K562 (cell line): Measurements from ENCODE around the gene NACC1. TPM values are rescaled to one million over a fixed set of nuclear protein-coding genes. Genes with fewer than 3 reads are reported as not detected.

Experiments used
- ARNT ChIP-seq, 2 experiments: fragments of 450-650 bp; IDR thresholded peaks; 2 replicates each; pipeline ENCODE4 v1.6.1; 2016; ENCODE audit warnings: mild to moderate bottlenecking in 1 of 2
- ATF3 ChIP-seq, 2 experiments: fragments of 450-650 bp in 1 of 2; sonication (generic) in 1 of 2; formaldehyde crosslinking in 1 of 2; IDR thresholded peaks in 1 of 2; conservative IDR thresholded peaks in 1 of 2; 2 replicates each; pipeline versions ENCODE4 v1.6.1 to v1.8.1; 2016 to 2023; ENCODE audit warnings: mild to moderate bottlenecking in 2 of 2, moderate library complexity in 2 of 2, inconsistent platforms in 1 of 2, missing genetic modification reagents in 1 of 2
- BRD4 ChIP-seq: fragments of 200-600 bp; sonication (generic); IDR thresholded peaks from 2 replicates; pipeline ENCODE4 v1.6.1; 2017; ENCODE audit warnings: inconsistent platforms
- CREBBP ChIP-seq: IDR thresholded peaks from one replicate; pipeline ENCODE4 v1.6.1; 2012; ENCODE audit warnings: low read depth, mild to moderate bottlenecking, control low read depth, inconsistent platforms, low read length
- EHMT2 ChIP-seq: fragments of 450-650 bp; IDR thresholded peaks from 2 replicates; pipeline ENCODE4 v1.6.1; 2018; ENCODE audit warnings: antibody characterized with exemption
- FOXM1 ChIP-seq, 2 experiments: fragments of 450-650 bp in 1 of 2; sonication (generic) in 1 of 2; formaldehyde crosslinking in 1 of 2; IDR thresholded peaks; 2 replicates each; pipeline versions ENCODE4 v1.6.1 to v1.9.0; 2017 to 2022; ENCODE audit warnings: low read depth in 2 of 2, mild to moderate bottlenecking in 2 of 2, missing genetic modification reagents in 1 of 2, moderate library complexity in 1 of 2
- HBP1 ChIP-seq: fragments of 450-650 bp; formaldehyde crosslinking; IDR thresholded peaks from 2 replicates; pipeline ENCODE4 v1.4.0; 2022; ENCODE audit warnings: missing genetic modification characterization
- KDM5B ChIP-seq: fragments of 200-600 bp; sonication (generic); IDR thresholded peaks from 2 replicates; pipeline ENCODE4 v1.6.1; 2012; ENCODE audit warnings: low read depth, mild to moderate bottlenecking, moderate library complexity, low read length, control low read depth, inconsistent platforms; ENCODE audit not compliant: insufficient replicate concordance
- MCM2 ChIP-seq: fragments of 450-650 bp; IDR thresholded peaks from 2 replicates; pipeline ENCODE4 v1.6.1; 2017; ENCODE audit warnings: low read depth, mild to moderate bottlenecking
- MEF2A ChIP-seq: IDR thresholded peaks from 2 replicates; pipeline ENCODE4 v1.6.1; 2011; ENCODE audit warnings: low read depth, mild to moderate bottlenecking, low read length, moderate library complexity; ENCODE audit not compliant: control insufficient read depth
- MEIS2 ChIP-seq: fragments of 450-650 bp; IDR thresholded peaks from 2 replicates; pipeline ENCODE4 v1.6.1; 2014; ENCODE audit warnings: mild to moderate bottlenecking; ENCODE audit not compliant: partially characterized antibody
- MYNN ChIP-seq, 2 experiments: sonication (generic); formaldehyde crosslinking in 1 of 2; IDR thresholded peaks; 2 replicates each; pipeline versions ENCODE4 v1.5.0 to v1.6.1; 2016 to 2020; ENCODE audit warnings: antibody characterized with exemption in 1 of 2, missing genetic modification reagents in 1 of 2
- NBN ChIP-seq: fragments of 450-650 bp; IDR thresholded peaks from 2 replicates; pipeline ENCODE4 v1.6.1; 2016; ENCODE audit warnings: low read depth, mild to moderate bottlenecking
- NFXL1 ChIP-seq: fragments of 450-650 bp; formaldehyde crosslinking; IDR thresholded peaks from 2 replicates; pipeline ENCODE4 v1.4.0; 2021; ENCODE audit warnings: mild to moderate bottlenecking
- NR2C1 ChIP-seq, 2 experiments: fragments of 450-650 bp; IDR thresholded peaks; 2 replicates each; pipeline ENCODE4 v1.6.1; 2017; ENCODE audit warnings: mild to moderate bottlenecking in 2 of 2, antibody characterized with exemption in 1 of 2, inconsistent platforms in 1 of 2, missing compliant biosample characterization in 1 of 2, missing genetic modification characterization in 1 of 2
- NRF1 ChIP-seq, 2 experiments: fragments of 450-650 bp; IDR thresholded peaks in 1 of 2; conservative IDR thresholded peaks in 1 of 2; 2 replicates each; pipeline ENCODE4 v1.6.1; 2014; ENCODE audit warnings: mild to moderate bottlenecking in 2 of 2
- PYGO2 ChIP-seq: fragments of 450-650 bp; IDR thresholded peaks from 2 replicates; pipeline ENCODE4 v1.6.1; 2016; ENCODE audit warnings: mild to moderate bottlenecking, missing genetic modification characterization, moderate library complexity, missing compliant biosample characterization
- RAD51 ChIP-seq: fragments of 450-650 bp; IDR thresholded peaks from 2 replicates; pipeline ENCODE4 v1.7.1; 2016; ENCODE audit warnings: low read depth, mild to moderate bottlenecking, borderline replicate concordance
- RBM34 ChIP-seq: fragments of 200-400 bp; formaldehyde crosslinking; IDR thresholded peaks from 2 replicates; pipeline ENCODE4 v1.6.1; 2018; ENCODE audit warnings: low read length, borderline replicate concordance; ENCODE audit not compliant: insufficient read depth
- SAFB2 ChIP-seq: fragments of 200-400 bp; formaldehyde crosslinking; IDR thresholded peaks from 2 replicates; pipeline ENCODE4 v1.6.1; 2018; ENCODE audit warnings: borderline replicate concordance, low read length, low read depth, moderate library complexity; ENCODE audit not compliant: severe bottlenecking
- SNRNP70 ChIP-seq: fragments of 200-400 bp; formaldehyde crosslinking; optimal IDR thresholded peaks from 2 replicates; pipeline ENCODE3; 2017; ENCODE audit warnings: low read depth, low read length
- TCF7L2 ChIP-seq: fragments of 150-350 bp; IDR thresholded peaks from 2 replicates; pipeline ENCODE4 v1.6.1; 2016; ENCODE audit warnings: low read depth, mild to moderate bottlenecking, low read length, moderate library complexity
- TGIF2 ChIP-seq: sonication (generic); formaldehyde crosslinking; IDR thresholded peaks from 2 replicates; pipeline ENCODE4 v1.8.1; 2022; ENCODE audit warnings: mild to moderate bottlenecking, missing genetic modification reagents, moderate library complexity
- ZBTB17 ChIP-seq: fragments of 450-650 bp; formaldehyde crosslinking; IDR thresholded peaks from 2 replicates; pipeline ENCODE4 v1.4.0; 2020; ENCODE audit warnings: mild to moderate bottlenecking
- ZNF146 ChIP-seq: IDR thresholded peaks from one replicate; pipeline ENCODE4 v1.6.1; 2018; ENCODE audit warnings: missing compliant biosample characterization; ENCODE audit not compliant: unreplicated experiment
- ZNF174 ChIP-seq: fragments of 250-450 bp; sonication (Bioruptor Pico); IDR thresholded peaks from 2 replicates; pipeline ENCODE4 v1.4.0; 2020; ENCODE audit warnings: mild to moderate bottlenecking
- ZNF197 ChIP-seq: fragments of 200-800 bp; sonication (Bioruptor generic); IDR thresholded peaks from 2 replicates; pipeline ENCODE4 v1.6.1; 2016; ENCODE audit warnings: low read depth, missing genetic modification characterization, missing compliant biosample characterization
- ZNF24 ChIP-seq: fragments of 450-650 bp; IDR thresholded peaks from 2 replicates; pipeline ENCODE4 v1.6.1; 2016
- ZSCAN32 ChIP-seq: fragments of 450-650 bp; formaldehyde crosslinking; IDR thresholded peaks from 2 replicates; pipeline ENCODE4 v1.4.0; 2020; ENCODE audit warnings: mild to moderate bottlenecking, moderate library complexity
- polyA plus RNA-seq, 8 experiments: library from polyadenylated mRNA; depleted of rRNA in 4 of 8; stranded (reverse) in 5 of 8; unstranded in 3 of 8; fragments of >200 nt; fragmentation: Nextera tagmentation in 2 of 8; fragmentation: Illumina TruSeq in 1 of 8; extraction: Ambion mirVana in 2 of 8; extraction: Trizol in 1 of 8; gene quantifications; 2 replicates each; pipeline versions ENCODE4 v1.2.1 to v1.2.3, GENCODE V29; 2011 to 2014; ENCODE audit warnings: inconsistent platforms in 1 of 8, missing spikeins in 1 of 8
- total RNA-seq, 7 experiments: library from RNA; depleted of rRNA in 6 of 7; stranded (reverse); fragments of >200 nt in 6 of 7; fragmentation: Illumina TruSeq in 2 of 7; extraction: Trizol in 2 of 7; gene quantifications; 2 replicates each; pipeline versions ENCODE4 v1.2.1 to v1.2.3, GENCODE V29; 2011 to 2021; ENCODE audit warnings: low replicate concordance in 1 of 7

NACC1 gene
- total and polyA plus RNA-seq, 9 of the 15 experiments (the other 6 are each of a cell fraction or from before 2014, with no cell fraction given), result 0.04 to 96.6 (median 25.8) TPM

- TF ChIP-seq NR2C1 (IDR thresholded peaks at IDR 0.05) (no peak), NR2C1 (tag; IDR thresholded peaks at IDR 0.05) (no peak), ARNT (IDR thresholded peaks at IDR 0.05) (0 out of 4 replicates have a peak, but pooled peaks of 1 of the 2 experiments have one; percentile 42), NBN (peak; percentile 63; the same call in 1 of the 2 replicates), BRD4 (no peak), NFXL1 (CRISPR knock-in tag) (no peak), EHMT2 (no peak), FOXM1 (IDR thresholded peaks at IDR 0.05; ENCODE audit: low read depth) (no peak), FOXM1 (CRISPR knock-in tag; IDR thresholded peaks at IDR 0.05; ENCODE audit: low read depth) (no peak), MCM2 (no peak), MEIS2 (no peak), ZSCAN32 (CRISPR knock-in tag) (no peak), KDM5B (no peak), ATF3 (IDR thresholded peaks at IDR 0.05) (no peak), ATF3 (CRISPR knock-in tag; conservative IDR thresholded peaks at IDR 0.05) (no peak), RBM34 (no peak), ZBTB17 (no peak), RAD51 (peak; percentile 11; the same call in 1 of the 2 replicates), ZNF24 (no peak), HBP1 (CRISPR knock-in tag) (no peak), SNRNP70 (no peak), MYNN (IDR thresholded peaks at IDR 0.05) (no peak), MYNN (CRISPR knock-in tag; IDR thresholded peaks at IDR 0.05) (no peak), ZNF174 (CRISPR knock-in tag) (no peak), NRF1 (conservative IDR thresholded peaks at IDR 0.05 in 1 of 2, IDR thresholded peaks at IDR 0.05 in 1 of 2) (peak; percentile 53 to 59), ZNF197 (no peak), PYGO2 (no peak), TCF7L2 (no peak), TGIF2 (CRISPR knock-in tag) (no peak), CREBBP (no peak), SAFB2 (no peak), ZNF146 (CRISPR knock-in tag) (no peak), MEF2A (0 out of 2 replicates have a peak, but pooled peaks have one; percentile 14)
Measured at GRCh38 chr19:13097033-13097462, 21.0 kb upstream of the NACC1 start (continued).
